Measurements from ENCODE around the gene PRSS12.

DNA sequence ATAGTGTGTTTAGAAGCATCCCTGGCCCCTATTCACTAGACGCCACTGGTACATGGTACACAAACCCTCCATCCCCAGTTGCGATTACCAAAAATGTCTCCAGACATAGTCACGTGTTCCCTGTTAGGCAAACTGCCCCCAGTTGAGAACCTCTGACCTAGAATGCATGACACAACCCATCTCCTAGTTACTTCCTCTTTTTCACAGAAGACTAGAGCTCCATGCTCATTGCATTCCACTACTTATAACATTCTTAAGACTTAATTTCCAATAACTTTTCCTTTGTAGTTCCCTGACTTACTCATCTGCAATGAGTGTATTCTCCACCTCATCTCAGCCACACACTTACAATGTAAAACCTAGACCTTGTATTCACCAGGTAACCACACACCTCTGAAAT lies 68.6 kb downstream of the PRSS12 start:
- TF ChIP-seq CTCF (IDR thresholded peaks at IDR 0.05; ENCODE audit: low read depth, low read length) (no peak), POLR2A (IDR thresholded peaks at IDR 0.05; ENCODE audit: extremely low read depth, insufficient read length) (no peak), MAX (IDR thresholded peaks at IDR 0.05; ENCODE audit: low read depth, low read length) (peak; percentile 97), MYC (IDR thresholded peaks at IDR 0.05; ENCODE audit: low read depth, low read length) (peak; percentile 18; the same call in 1 of the 2 replicates)

Data from NB4 (cell line).